ENCODE data around the gene TRMT2B.
"Not testable (repeated sequence)": the region's sequence is repeated elsewhere in the genome, so short reads cannot be mapped to it uniquely, and the experiment has no call there.

Gene TRMT2B

DNA sequence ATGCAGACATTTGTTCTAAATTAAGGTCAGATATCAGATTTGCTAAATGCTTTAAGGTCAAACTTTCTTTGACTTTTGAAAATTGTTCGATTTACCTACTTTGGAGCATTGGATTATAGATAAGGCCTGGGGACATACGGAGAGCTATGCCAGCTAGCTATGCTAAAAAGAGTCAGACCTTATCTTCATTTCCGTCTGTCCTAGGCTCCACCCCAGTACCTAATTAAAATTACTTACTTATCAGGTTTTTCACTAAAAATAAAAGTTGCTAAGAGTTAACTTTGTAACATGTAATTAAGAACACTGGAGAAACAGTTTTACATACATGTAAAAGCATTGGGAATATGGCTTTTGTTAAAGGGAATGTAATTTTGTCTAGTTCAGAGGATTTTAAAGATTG, 19.7 kb upstream of the TRMT2B start:
- H3K4me3 ChIP-seq (ENCODE audit: insufficient read depth in 1 of 2, low read depth in 1 of 2, low read length in 2 of 2) = no peak overlapping the region
- no peak overlapping the region for H3K27ac ChIP-seq (ENCODE audit: low read length, poor library complexity, severe bottlenecking)
- no peak overlapping the region for H3K4ac ChIP-seq (ENCODE audit: low read depth in 1 of 2, low read length in 2 of 2)
- H2BK120ac ChIP-seq (ENCODE audit: low read depth, low read length) = no peak overlapping the region
- no peak overlapping the region for H3K4me2 ChIP-seq (ENCODE audit: low read length, poor library complexity, severe bottlenecking)
- H3K36me3 ChIP-seq (ENCODE audit: control insufficient read depth in 1 of 2, insufficient read depth in 2 of 2, low read depth in 1 of 2, low read length in 2 of 2) = no peaks in the 10 kb centered on the region
- H3K9me3 ChIP-seq (ENCODE audit: control insufficient read depth, low read length) = no peaks in the 10 kb centered on the region
- H2BK15ac ChIP-seq (ENCODE audit: low read depth, poor library complexity, severe bottlenecking) = no peak overlapping the region
- H3K14ac ChIP-seq (ENCODE audit: low read length in 2 of 2) = no peak overlapping the region
- no peaks in the 10 kb centered on the region for H3K4me1 ChIP-seq (ENCODE audit: control insufficient read depth, insufficient read depth, low read depth, low read length)
- no peaks in the 10 kb centered on the region for H3K27me3 ChIP-seq (ENCODE audit: control insufficient read depth in 1 of 2, insufficient read depth in 1 of 2, low read length in 2 of 2)
- no peak overlapping the region for H4K8ac ChIP-seq (ENCODE audit: low read length)
- WGBS = 100% methylated on average over 1 of the region's 3 CpGs
- H3K23ac ChIP-seq (ENCODE audit: low read length in 2 of 2) = no peak overlapping the region
- H4K91ac ChIP-seq (ENCODE audit: low read length) = no peak overlapping the region
- no peak overlapping the region for H2AFZ ChIP-seq (ENCODE audit: low read depth, low read length)
- no peaks in the 10 kb centered on the region for H3K79me1 ChIP-seq (replicated peaks; ENCODE audit: low read length, poor library complexity, severe bottlenecking)
- no peak overlapping the region for H3K18ac ChIP-seq (ENCODE audit: low read depth in 1 of 2, low read length in 2 of 2)
- DNase-seq = no peak
- no peak overlapping the region for H2BK5ac ChIP-seq (ENCODE audit: low read depth, low read length, poor library complexity, severe bottlenecking)
- no peak overlapping the region for H3K9ac ChIP-seq (ENCODE audit: low read length)
- no peak overlapping the region for H2AK5ac ChIP-seq (ENCODE audit: low read length, severe bottlenecking)
- no peak overlapping the region for H2BK12ac ChIP-seq (ENCODE audit: low read length in 2 of 2)

DNA sequence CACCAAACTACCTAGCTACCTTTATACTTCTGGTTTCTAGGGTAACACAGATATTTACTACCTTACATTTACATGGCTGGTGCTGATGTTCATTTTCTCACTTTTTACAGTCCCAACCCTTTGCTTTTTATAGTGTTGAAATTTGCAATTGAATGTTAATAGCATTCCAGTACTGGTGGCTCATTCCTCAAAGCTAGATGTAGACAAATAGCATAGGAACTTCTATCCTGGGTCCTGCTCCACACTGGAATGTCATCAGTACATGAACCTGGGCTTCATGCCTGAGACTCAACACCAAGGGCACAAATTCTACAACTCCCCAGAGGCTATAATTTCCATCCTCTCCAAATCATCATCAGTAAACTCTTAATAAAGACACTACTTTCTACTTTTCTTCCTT, 10.3 kb upstream of the TRMT2B start:
- Histone ChIP-seq H3K14ac (ENCODE audit: low read length in 2 of 2) (no peak overlapping the region), H2AK5ac (ENCODE audit: low read length, severe bottlenecking) (no peak overlapping the region), H3K79me1 (replicated peaks; ENCODE audit: low read length, poor library complexity, severe bottlenecking) (no peaks in the 10 kb centered on the region)

DNA sequence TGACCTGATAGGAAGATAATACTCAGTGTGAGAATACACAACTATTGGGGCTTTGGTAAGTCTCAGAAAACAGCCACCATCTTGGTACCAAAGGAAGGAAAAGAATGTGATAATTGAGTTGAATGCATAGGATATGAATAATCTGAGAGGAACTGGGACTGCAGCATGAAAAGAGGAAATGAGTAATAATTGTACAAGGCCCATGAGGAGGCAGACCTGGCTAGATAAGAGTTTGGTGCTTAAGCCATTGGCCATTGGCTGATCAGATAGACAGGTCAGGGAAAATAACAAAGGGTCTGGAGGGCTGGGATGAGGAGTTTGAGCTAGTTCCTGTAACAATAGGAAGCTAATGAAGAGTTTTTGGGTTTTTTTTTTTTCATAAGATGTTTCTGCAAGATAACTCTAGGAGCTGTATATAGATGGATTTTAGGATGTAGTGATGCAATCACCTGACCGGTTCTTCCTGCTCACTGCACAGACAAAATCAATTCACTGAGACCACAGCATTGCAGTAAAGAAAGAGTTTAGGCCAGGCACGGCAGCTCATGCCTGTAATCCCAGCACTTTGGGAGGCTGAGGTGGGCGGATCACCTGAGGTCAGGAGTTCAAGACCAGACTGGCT, 5.3 kb upstream of the TRMT2B start:
- H3K14ac ChIP-seq (ENCODE audit: low read length in 2 of 2) = no peak overlapping the region
- 20% methylated on average over 1 of the region's 3 CpGs for WGBS
- no peaks in the 10 kb centered on the region for H3K4me1 ChIP-seq (ENCODE audit: control insufficient read depth, insufficient read depth, low read depth, low read length)

More for the DNA sequence above, 10.3 kb upstream of the TRMT2B start:
- Histone ChIP-seq H4K8ac (ENCODE audit: low read length) (no peak overlapping the region), H2BK120ac (ENCODE audit: low read depth, low read length) (no peak overlapping the region), H3K4ac (ENCODE audit: low read depth in 1 of 2, low read length in 2 of 2) (no peak overlapping the region), H3K4me3 (ENCODE audit: insufficient read depth in 1 of 2, low read depth in 1 of 2, low read length in 2 of 2) (no peak overlapping the region), H3K23ac (ENCODE audit: low read length in 2 of 2) (no peak overlapping the region), H3K36me3 (ENCODE audit: control insufficient read depth in 1 of 2, insufficient read depth in 2 of 2, low read depth in 1 of 2, low read length in 2 of 2) (no peaks in the 10 kb centered on the region), H3K9me3 (ENCODE audit: control insufficient read depth, low read length) (no peaks in the 10 kb centered on the region), H3K9ac (ENCODE audit: low read length) (no peak overlapping the region), H2BK15ac (ENCODE audit: low read depth, poor library complexity, severe bottlenecking) (no peak overlapping the region), H2BK5ac (ENCODE audit: low read depth, low read length, poor library complexity, severe bottlenecking) (no peak overlapping the region), H3K27me3 (ENCODE audit: control insufficient read depth in 1 of 2, insufficient read depth in 1 of 2, low read length in 2 of 2) (no peaks in the 10 kb centered on the region), H3K4me1 (ENCODE audit: control insufficient read depth, insufficient read depth, low read depth, low read length) (no peaks in the 10 kb centered on the region), H3K27ac (ENCODE audit: low read length, poor library complexity, severe bottlenecking) (no peak overlapping the region), H3K18ac (ENCODE audit: low read depth in 1 of 2, low read length in 2 of 2) (no peak overlapping the region), H2AFZ (ENCODE audit: low read depth, low read length) (no peak overlapping the region), H4K91ac (ENCODE audit: low read length) (no peak overlapping the region), H3K4me2 (ENCODE audit: low read length, poor library complexity, severe bottlenecking) (no peak overlapping the region), H2BK12ac (ENCODE audit: low read length in 2 of 2) (no peak overlapping the region)
- DNase-seq = no peak

DNA sequence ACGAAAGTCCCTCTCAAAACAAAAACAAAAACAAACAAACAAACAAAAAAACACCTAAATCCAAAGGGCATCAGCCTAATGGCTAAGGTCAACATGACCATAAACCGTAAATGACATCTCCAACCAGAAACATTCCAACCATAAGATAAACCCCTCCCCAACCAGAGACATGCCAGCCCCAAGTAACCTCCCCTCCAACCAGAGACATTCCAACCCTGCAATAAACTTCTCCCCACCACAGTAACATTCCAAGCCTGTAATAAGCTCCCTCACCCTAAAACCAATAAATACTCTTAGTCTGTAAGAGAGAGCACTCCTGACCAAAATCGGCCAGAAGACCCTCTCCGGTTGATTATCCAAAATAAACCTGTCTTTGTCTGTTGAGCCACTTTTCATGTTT, 4.6 kb upstream of the TRMT2B start:
- H3K14ac ChIP-seq (ENCODE audit: low read length in 2 of 2); H3K4ac ChIP-seq (ENCODE audit: low read depth in 1 of 2, low read length in 2 of 2); H3K4me3 ChIP-seq (ENCODE audit: insufficient read depth in 1 of 2, low read depth in 1 of 2, low read length in 2 of 2); H3K27me3 ChIP-seq (ENCODE audit: control insufficient read depth in 1 of 2, insufficient read depth in 1 of 2, low read length in 2 of 2); H3K4me1 ChIP-seq (ENCODE audit: control insufficient read depth, insufficient read depth, low read depth, low read length); H2AFZ ChIP-seq (ENCODE audit: low read depth, low read length); H2BK15ac ChIP-seq (ENCODE audit: low read depth, poor library complexity, severe bottlenecking); H2BK5ac ChIP-seq (ENCODE audit: low read depth, low read length, poor library complexity, severe bottlenecking); H3K79me1 ChIP-seq (replicated peaks; ENCODE audit: low read length, poor library complexity, severe bottlenecking); H4K91ac ChIP-seq (ENCODE audit: low read length); H2BK120ac ChIP-seq (ENCODE audit: low read depth, low read length); H3K27ac ChIP-seq (ENCODE audit: low read length, poor library complexity, severe bottlenecking); H3K9me3 ChIP-seq (ENCODE audit: control insufficient read depth, low read length); H4K8ac ChIP-seq (ENCODE audit: low read length); H3K4me2 ChIP-seq (ENCODE audit: low read length, poor library complexity, severe bottlenecking); H3K9ac ChIP-seq (ENCODE audit: low read length); DNase-seq; H3K36me3 ChIP-seq (ENCODE audit: control insufficient read depth in 1 of 2, insufficient read depth in 2 of 2, low read depth in 1 of 2, low read length in 2 of 2); H3K23ac ChIP-seq (ENCODE audit: low read length in 2 of 2); H3K18ac ChIP-seq (ENCODE audit: low read depth in 1 of 2, low read length in 2 of 2); H2BK12ac ChIP-seq (ENCODE audit: low read length in 2 of 2); H2AK5ac ChIP-seq (ENCODE audit: low read length, severe bottlenecking): not testable (repeated sequence)
- WGBS = 34% methylated on average over 2 of the region's 4 CpGs

More for the DNA sequence above, 5.3 kb upstream of the TRMT2B start:
- Histone ChIP-seq H4K8ac (ENCODE audit: low read length) (no peak overlapping the region), H3K23ac (ENCODE audit: low read length in 2 of 2) (no peak overlapping the region), H3K4me3 (ENCODE audit: insufficient read depth in 1 of 2, low read depth in 1 of 2, low read length in 2 of 2) (no peak overlapping the region), H3K4ac (ENCODE audit: low read depth in 1 of 2, low read length in 2 of 2) (no peak overlapping the region), H3K18ac (ENCODE audit: low read depth in 1 of 2, low read length in 2 of 2) (no peak overlapping the region), H3K27me3 (ENCODE audit: control insufficient read depth in 1 of 2, insufficient read depth in 1 of 2, low read length in 2 of 2) (no peaks in the 10 kb centered on the region), H2BK15ac (ENCODE audit: low read depth, poor library complexity, severe bottlenecking) (no peak overlapping the region), H2AK5ac (ENCODE audit: low read length, severe bottlenecking) (no peak overlapping the region), H3K4me2 (ENCODE audit: low read length, poor library complexity, severe bottlenecking) (no peak overlapping the region), H3K9ac (ENCODE audit: low read length) (no peak overlapping the region), H2BK5ac (ENCODE audit: low read depth, low read length, poor library complexity, severe bottlenecking) (no peak overlapping the region), H2AFZ (ENCODE audit: low read depth, low read length) (no peak overlapping the region), H3K27ac (ENCODE audit: low read length, poor library complexity, severe bottlenecking) (no peak overlapping the region), H4K91ac (ENCODE audit: low read length) (no peak overlapping the region), H2BK12ac (ENCODE audit: low read length in 2 of 2) (no peak overlapping the region), H3K9me3 (ENCODE audit: control insufficient read depth, low read length) (no peaks in the 10 kb centered on the region), H3K36me3 (ENCODE audit: control insufficient read depth in 1 of 2, insufficient read depth in 2 of 2, low read depth in 1 of 2, low read length in 2 of 2) (no peaks in the 10 kb centered on the region), H3K79me1 (replicated peaks; ENCODE audit: low read length, poor library complexity, severe bottlenecking) (no peaks in the 10 kb centered on the region), H2BK120ac (ENCODE audit: low read depth, low read length) (no peak overlapping the region)
- no peak for DNase-seq
